Omental fat pad (tissue), 4 donors: ENCODE data around the gene AGAP1. TPM values are rescaled to one million over a fixed set of nuclear protein-coding genes. Genes with fewer than 3 reads are reported as not detected.

Experiments used
- ATAC-seq: fragments of 150-250 bp; one replicate; pipeline ENCODE4 v1.9.1; 2016; ENCODE audit warnings: mild to moderate bottlenecking, moderate library complexity; ENCODE audit not compliant: low FRiP score
- DNase-seq: peaks from one replicate; pipeline ENCODE4 v3.0.0-alpha.2; 2019; ENCODE audit warnings: low spot score
- total RNA-seq, 4 donors: library from RNA; depleted of rRNA; stranded (reverse); fragments of >200 nt; gene quantifications; one replicate each; pipeline ENCODE4 v1.1.0, GENCODE V29; 2016
- TF ChIP-seq, protein P1 (sequence below), 3 donors: fragments of 450-650 bp; IDR thresholded peaks; one replicate each; pipeline ENCODE4 v1.5.1; 2016 to 2017; ENCODE audit warnings: antibody characterized with exemption in 3 of 3, mild to moderate bottlenecking in 3 of 3, moderate library complexity in 2 of 3

Gene AGAP1
- total RNA-seq, 4 donors from 2014 or later = 15.5 to 24.3 (median 16.2) TPM

- TF ChIP-seq, protein P1, sequence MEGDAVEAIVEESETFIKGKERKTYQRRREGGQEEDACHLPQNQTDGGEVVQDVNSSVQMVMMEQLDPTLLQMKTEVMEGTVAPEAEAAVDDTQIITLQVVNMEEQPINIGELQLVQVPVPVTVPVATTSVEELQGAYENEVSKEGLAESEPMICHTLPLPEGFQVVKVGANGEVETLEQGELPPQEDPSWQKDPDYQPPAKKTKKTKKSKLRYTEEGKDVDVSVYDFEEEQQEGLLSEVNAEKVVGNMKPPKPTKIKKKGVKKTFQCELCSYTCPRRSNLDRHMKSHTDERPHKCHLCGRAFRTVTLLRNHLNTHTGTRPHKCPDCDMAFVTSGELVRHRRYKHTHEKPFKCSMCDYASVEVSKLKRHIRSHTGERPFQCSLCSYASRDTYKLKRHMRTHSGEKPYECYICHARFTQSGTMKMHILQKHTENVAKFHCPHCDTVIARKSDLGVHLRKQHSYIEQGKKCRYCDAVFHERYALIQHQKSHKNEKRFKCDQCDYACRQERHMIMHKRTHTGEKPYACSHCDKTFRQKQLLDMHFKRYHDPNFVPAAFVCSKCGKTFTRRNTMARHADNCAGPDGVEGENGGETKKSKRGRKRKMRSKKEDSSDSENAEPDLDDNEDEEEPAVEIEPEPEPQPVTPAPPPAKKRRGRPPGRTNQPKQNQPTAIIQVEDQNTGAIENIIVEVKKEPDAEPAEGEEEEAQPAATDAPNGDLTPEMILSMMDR (IDR thresholded peaks at IDR 0.05) = no peak
- ATAC-seq (no peak), DNase-seq (no peak)
Observed at GRCh38 chr2:235711527-235711926, 217.7 kb downstream of the AGAP1 start.

DNA sequence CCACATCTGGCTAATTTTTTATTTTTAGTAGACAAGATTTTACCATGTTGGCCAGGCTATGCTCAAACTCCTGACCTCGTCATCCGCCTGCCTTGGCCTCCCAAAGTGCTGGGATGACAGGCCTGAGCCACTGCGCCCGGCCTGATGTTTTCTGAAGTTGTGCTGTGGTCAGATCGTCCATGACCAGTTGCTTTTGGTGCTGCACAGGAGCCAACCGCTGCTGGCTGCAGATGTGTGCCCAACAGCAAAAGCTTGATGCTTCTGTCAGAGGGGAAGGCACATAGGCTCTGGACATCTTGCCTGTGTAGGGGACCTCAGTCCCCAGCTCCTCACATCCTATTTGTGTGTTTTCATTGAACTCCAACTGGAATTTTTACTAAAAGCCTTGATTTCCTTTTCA lies 218.3 kb downstream of the AGAP1 start:
- DNase-seq (no peak), ATAC-seq (no peak)
- TF ChIP-seq, protein P1 (IDR thresholded peaks at IDR 0.05) = no peak

GRCh38 chr2:235713189-235713588 lies 219.3 kb downstream of the AGAP1 start:
- ATAC-seq = no peak
- TF ChIP-seq, protein P1 (IDR thresholded peaks at IDR 0.05) = no peak
- DNase-seq = no peak

- no peak for ATAC-seq
- no peak for DNase-seq
- TF ChIP-seq, protein P1 (IDR thresholded peaks at IDR 0.05) = no peak
Observed at GRCh38 chr2:235715601-235716000, 221.8 kb downstream of the AGAP1 start.

DNA sequence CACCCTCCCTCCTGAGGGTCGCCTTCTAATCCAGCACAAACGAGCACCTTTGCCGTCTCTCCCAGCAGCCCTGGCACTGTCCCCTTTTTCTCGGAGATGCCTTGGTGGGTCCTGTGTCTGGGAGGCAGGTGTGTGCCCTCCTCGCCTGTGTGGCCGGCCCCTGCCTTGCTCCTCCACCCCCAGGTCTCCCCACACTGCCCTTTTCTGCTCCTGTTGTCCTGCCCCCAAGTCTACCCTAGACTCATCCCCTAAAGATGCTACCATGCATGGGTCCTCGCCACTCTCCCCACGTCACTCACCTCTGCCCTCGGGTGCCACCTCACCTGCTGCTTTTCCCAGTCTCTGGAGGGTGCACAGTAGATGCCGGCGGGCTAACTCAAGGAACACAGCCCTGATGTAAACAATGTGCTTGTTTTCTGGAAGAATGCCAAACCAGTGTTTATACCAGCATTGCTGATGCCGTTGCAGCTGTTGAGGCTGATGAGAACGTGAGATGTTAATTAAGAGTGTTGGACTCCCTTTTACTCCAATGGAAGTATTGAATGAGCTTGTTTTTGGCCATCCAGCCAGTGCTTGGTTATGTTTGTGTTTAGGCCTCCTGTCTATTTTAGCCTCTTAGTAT lies 223.1 kb downstream of the AGAP1 start:
- ATAC-seq (no peak), DNase-seq (no peak)
- TF ChIP-seq, protein P1 (IDR thresholded peaks at IDR 0.05) = no peak

GRCh38 chr2:235719146-235719942 lies 225.5 kb downstream of the AGAP1 start:
- DNase-seq = no peak
- TF ChIP-seq, protein P1 (IDR thresholded peaks at IDR 0.05) = no peak
- no peak for ATAC-seq

GRCh38 chr2:235721625-235722024 lies 227.8 kb downstream of the AGAP1 start:
- TF ChIP-seq, protein P1 (IDR thresholded peaks at IDR 0.05) = no peak
- ATAC-seq (no peak), DNase-seq (no peak)
